WTC11 (cell line): ENCODE data around the gene SDF4.

Experiments used
- AFF4 ChIP-seq: sonication (generic); formaldehyde crosslinking; IDR thresholded peaks from 2 replicates; pipeline ENCODE4 v1.8.1; 2023; ENCODE audit warnings: mild to moderate bottlenecking, missing genetic modification reagents, borderline replicate concordance
- ATF2 ChIP-seq: sonication (generic); formaldehyde crosslinking; IDR thresholded peaks from 2 replicates; pipeline ENCODE4 v1.8.1; 2022; ENCODE audit warnings: low read depth, missing genetic modification reagents, borderline replicate concordance
- ATF3 ChIP-seq: sonication (generic); formaldehyde crosslinking; conservative IDR thresholded peaks from 2 replicates; pipeline ENCODE4 v1.8.1; 2022; ENCODE audit warnings: mild to moderate bottlenecking, missing genetic modification reagents
- CTCF ChIP-seq: fragments of 200-600 bp; IDR thresholded peaks from 2 replicates; pipeline ENCODE4 v1.8.0; 2022; ENCODE audit warnings: antibody characterized with exemption
- FOXJ3 ChIP-seq: sonication (generic); formaldehyde crosslinking; IDR thresholded peaks from 2 replicates; pipeline ENCODE4 v1.9.0; 2021; ENCODE audit warnings: missing genetic modification reagents, mild to moderate bottlenecking, borderline replicate concordance
- FOXP1 ChIP-seq: sonication (generic); formaldehyde crosslinking; IDR thresholded peaks from 2 replicates; pipeline ENCODE4 v1.8.0; 2022; ENCODE audit warnings: missing genetic modification reagents, mild to moderate bottlenecking, moderate library complexity, borderline replicate concordance
- MLX ChIP-seq: sonication (generic); formaldehyde crosslinking; IDR thresholded peaks from 2 replicates; pipeline ENCODE4 v1.8.1; 2023; ENCODE audit warnings: mild to moderate bottlenecking, missing genetic modification reagents, moderate library complexity
- NR3C1 ChIP-seq: sonication (generic); formaldehyde crosslinking; conservative IDR thresholded peaks from 2 replicates; pipeline ENCODE4 v1.8.1; 2023; ENCODE audit warnings: low read depth, mild to moderate bottlenecking, missing genetic modification reagents
- PRDM15 ChIP-seq: sonication (generic); formaldehyde crosslinking; IDR thresholded peaks from 2 replicates; pipeline ENCODE4 v1.8.0; 2022; ENCODE audit warnings: missing genetic modification reagents
- PREB ChIP-seq: sonication (generic); formaldehyde crosslinking; IDR thresholded peaks from 2 replicates; pipeline ENCODE4 v1.8.1; 2022; ENCODE audit warnings: mild to moderate bottlenecking, missing genetic modification reagents, moderate library complexity, borderline replicate concordance
- TEAD4 ChIP-seq: sonication (generic); formaldehyde crosslinking; IDR thresholded peaks from 2 replicates; pipeline ENCODE4 v1.8.0; 2022; ENCODE audit warnings: mild to moderate bottlenecking, missing genetic modification reagents
- USF2 ChIP-seq: sonication (generic); formaldehyde crosslinking; IDR thresholded peaks from 2 replicates; pipeline ENCODE4 v1.8.1; 2023; ENCODE audit warnings: mild to moderate bottlenecking, missing genetic modification reagents, moderate library complexity
- ZSCAN18 ChIP-seq: fragments of 250-450 bp; sonication (Bioruptor Pico); IDR thresholded peaks from 2 replicates; pipeline ENCODE4 v2.1.2; 2022; ENCODE audit warnings: mild to moderate bottlenecking, moderate library complexity

- TF ChIP-seq USF2 (CRISPR knock-in tag) (no peak), CTCF (no peak), PREB (CRISPR knock-in tag) (no peak), PRDM15 (CRISPR knock-in tag) (no peak), ATF2 (no peak), FOXJ3 (CRISPR knock-in tag) (no peak), NR3C1 (CRISPR knock-in tag) (no peak), AFF4 (no peak), ATF3 (no peak), ZSCAN18 (CRISPR knock-in tag) (no peak), MLX (no peak), FOXP1 (CRISPR knock-in tag) (no peak), TEAD4 (CRISPR knock-in tag) (no peak)
Observed at GRCh38 chr1:1228187-1228586, 3.6 kb downstream of the SDF4 start.
